Esophagus muscularis mucosa (tissue), 4 donors: ENCODE measurements around the gene HS6ST2.

Experiments
- CTCF ChIP-seq, 3 experiments: fragments of 200-600 bp in 2 of 3; fragments of 450-650 bp in 1 of 3; sonication (generic) in 2 of 3; IDR thresholded peaks; one replicate each; pipeline ENCODE4 v1.5.1; 2017 to 2019; ENCODE audit warnings: antibody characterized with exemption in 3 of 3, mild to moderate bottlenecking in 2 of 3, moderate library complexity in 1 of 3
- EP300 ChIP-seq: sonication (generic); formaldehyde crosslinking; IDR thresholded peaks from one replicate; pipeline ENCODE4 v1.6.1; 2017; ENCODE audit warnings: antibody characterized with exemption
- POLR2A ChIP-seq: fragments of 450-650 bp; IDR thresholded peaks from one replicate; pipeline ENCODE4 v1.6.1; 2017; ENCODE audit warnings: antibody characterized with exemption, moderate library complexity, mild to moderate bottlenecking, low read depth
- POLR2AphosphoS5 ChIP-seq, 2 donors: sonication (generic); formaldehyde crosslinking; IDR thresholded peaks; one replicate each; pipeline ENCODE4 v1.6.1; 2017; ENCODE audit warnings: antibody characterized with exemption in 2 of 2

- TF ChIP-seq POLR2A (no peak), EP300 (no peak), CTCF (IDR thresholded peaks at IDR 0.05) (no peak), POLR2AphosphoS5 (IDR thresholded peaks at IDR 0.05) (no peak)
Observed at GRCh38 chrX:132728296-132728695, 230.1 kb downstream of the HS6ST2 start.
